ENCODE results near the gene SCGB1D4.

DNA sequence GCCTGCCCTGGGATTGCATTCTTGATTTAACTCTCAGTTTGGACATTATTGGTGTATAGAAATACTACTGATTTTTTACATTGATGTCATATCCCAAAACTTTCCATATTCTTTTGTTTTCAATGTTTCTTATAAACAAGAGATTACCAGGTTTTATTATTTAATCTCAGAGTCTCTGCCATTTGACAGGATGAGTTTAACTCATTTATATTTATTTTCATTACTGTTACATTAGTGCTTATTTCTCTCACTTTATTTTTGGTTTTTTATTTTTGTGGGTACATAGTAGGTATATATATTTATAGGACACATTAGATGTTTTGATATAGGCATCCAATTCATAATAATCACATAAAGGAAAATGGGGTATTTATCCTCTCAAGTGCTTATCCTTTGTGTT, 9.1 kb upstream of the SCGB1D4 start:
- TF ChIP-seq, protein P1, sequence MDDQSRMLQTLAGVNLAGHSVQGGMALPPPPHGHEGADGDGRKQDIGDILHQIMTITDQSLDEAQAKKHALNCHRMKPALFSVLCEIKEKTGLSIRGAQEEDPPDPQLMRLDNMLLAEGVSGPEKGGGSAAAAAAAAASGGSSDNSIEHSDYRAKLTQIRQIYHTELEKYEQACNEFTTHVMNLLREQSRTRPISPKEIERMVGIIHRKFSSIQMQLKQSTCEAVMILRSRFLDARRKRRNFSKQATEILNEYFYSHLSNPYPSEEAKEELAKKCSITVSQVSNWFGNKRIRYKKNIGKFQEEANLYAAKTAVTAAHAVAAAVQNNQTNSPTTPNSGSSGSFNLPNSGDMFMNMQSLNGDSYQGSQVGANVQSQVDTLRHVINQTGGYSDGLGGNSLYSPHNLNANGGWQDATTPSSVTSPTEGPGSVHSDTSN (IDR thresholded peaks at IDR 0.05) = no peak
- TF ChIP-seq ZFP36 (IDR thresholded peaks at IDR 0.05; ENCODE audit: borderline replicate concordance, partially characterized antibody) (no peak), SMC3 (IDR thresholded peaks at IDR 0.05) (no peak), CEBPB (IDR thresholded peaks at IDR 0.05) (no peak), ESRRA (IDR thresholded peaks at IDR 0.05; ENCODE audit: borderline replicate concordance, low read length) (no peak), HDAC2 (IDR thresholded peaks at IDR 0.05) (no peak), RNF2 (IDR thresholded peaks at IDR 0.05; ENCODE audit: borderline replicate concordance, low read depth) (no peak)
- TF ChIP-seq, protein P2, sequence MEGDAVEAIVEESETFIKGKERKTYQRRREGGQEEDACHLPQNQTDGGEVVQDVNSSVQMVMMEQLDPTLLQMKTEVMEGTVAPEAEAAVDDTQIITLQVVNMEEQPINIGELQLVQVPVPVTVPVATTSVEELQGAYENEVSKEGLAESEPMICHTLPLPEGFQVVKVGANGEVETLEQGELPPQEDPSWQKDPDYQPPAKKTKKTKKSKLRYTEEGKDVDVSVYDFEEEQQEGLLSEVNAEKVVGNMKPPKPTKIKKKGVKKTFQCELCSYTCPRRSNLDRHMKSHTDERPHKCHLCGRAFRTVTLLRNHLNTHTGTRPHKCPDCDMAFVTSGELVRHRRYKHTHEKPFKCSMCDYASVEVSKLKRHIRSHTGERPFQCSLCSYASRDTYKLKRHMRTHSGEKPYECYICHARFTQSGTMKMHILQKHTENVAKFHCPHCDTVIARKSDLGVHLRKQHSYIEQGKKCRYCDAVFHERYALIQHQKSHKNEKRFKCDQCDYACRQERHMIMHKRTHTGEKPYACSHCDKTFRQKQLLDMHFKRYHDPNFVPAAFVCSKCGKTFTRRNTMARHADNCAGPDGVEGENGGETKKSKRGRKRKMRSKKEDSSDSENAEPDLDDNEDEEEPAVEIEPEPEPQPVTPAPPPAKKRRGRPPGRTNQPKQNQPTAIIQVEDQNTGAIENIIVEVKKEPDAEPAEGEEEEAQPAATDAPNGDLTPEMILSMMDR (IDR thresholded peaks at IDR 0.05) = no peak
- TF ChIP-seq, protein P3, sequence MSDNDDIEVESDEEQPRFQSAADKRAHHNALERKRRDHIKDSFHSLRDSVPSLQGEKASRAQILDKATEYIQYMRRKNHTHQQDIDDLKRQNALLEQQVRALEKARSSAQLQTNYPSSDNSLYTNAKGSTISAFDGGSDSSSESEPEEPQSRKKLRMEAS (IDR thresholded peaks at IDR 0.05) = no peak

All from A549 (cell line).